ENCODE measurements around the gene SLIT1. TPM values are rescaled to one million over a fixed set of nuclear protein-coding genes. Genes with fewer than 3 reads are reported as not detected.

Gene SLIT1
- total RNA-seq, 1 donor from 2014 or later, result 10.6 TPM

DNA sequence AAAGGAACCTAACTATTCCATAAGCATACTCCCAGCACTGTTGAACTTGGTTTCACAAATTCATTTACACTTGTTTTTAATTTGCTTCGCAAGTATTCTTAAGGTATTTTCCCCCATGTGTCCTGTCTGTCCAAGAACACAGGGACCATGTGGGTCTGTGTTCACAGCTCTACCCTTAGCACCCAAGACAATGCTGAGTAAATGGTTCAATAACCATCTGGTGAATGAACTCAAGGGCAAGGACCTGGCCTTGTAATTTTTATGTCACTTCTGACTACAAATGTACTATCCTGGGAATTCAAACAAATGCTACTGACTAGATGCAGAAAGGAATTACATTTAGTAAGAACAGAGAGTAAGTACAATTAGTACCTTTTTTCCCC, 43.0 kb upstream of the SLIT1 start:
- Mint-ChIP-seq H3K4me1 (no peaks in the 10 kb centered on the region), H3K27me3 (ENCODE audit: low read depth) (no peaks in the 10 kb centered on the region), H3K36me3 (ENCODE audit: low read depth) (peaks cover 2% of the 10 kb centered on the region)

DNA sequence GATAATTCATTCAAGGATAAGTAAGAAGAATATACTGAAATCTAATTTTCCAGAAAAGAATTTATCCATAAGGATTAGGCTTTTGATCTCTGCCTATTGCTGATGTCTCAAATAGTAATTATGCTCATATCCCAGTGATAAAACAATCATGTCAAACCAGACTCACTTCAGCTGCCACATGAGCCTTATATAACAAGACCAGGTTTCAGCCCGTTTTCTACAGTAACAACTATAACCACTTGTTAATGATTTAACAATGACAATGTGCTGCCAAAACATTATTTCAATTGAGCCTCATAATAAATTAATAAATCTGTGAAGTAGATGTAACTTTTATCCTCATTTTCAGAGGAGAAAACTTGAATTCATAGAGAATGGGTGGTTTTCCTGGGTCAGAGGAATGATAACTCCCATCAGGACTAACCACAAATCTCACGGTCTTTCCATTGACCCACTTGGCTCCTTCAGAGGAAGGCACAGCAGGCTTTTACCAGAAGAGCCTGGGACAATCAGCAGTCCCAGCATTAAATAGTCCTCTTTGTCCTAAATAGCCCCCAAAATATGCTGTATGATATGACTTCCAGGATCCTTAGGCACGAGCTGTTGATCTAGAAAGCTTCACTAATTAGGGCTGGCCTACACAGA, 42.5 kb upstream of the SLIT1 start:
- no peaks in the 10 kb centered on the region for H3K9me3 Mint-ChIP-seq
- peaks cover 2% of the 10 kb centered on the region for H3K36me3 Mint-ChIP-seq (ENCODE audit: low read depth)
- H3K27me3 Mint-ChIP-seq (ENCODE audit: low read depth), result no peaks in the 10 kb centered on the region
- DNase-seq (ENCODE audit: low read depth, low spot score), result no peak
- no peaks in the 10 kb centered on the region for H3K4me1 Mint-ChIP-seq
- TF ChIP-seq, protein P1, sequence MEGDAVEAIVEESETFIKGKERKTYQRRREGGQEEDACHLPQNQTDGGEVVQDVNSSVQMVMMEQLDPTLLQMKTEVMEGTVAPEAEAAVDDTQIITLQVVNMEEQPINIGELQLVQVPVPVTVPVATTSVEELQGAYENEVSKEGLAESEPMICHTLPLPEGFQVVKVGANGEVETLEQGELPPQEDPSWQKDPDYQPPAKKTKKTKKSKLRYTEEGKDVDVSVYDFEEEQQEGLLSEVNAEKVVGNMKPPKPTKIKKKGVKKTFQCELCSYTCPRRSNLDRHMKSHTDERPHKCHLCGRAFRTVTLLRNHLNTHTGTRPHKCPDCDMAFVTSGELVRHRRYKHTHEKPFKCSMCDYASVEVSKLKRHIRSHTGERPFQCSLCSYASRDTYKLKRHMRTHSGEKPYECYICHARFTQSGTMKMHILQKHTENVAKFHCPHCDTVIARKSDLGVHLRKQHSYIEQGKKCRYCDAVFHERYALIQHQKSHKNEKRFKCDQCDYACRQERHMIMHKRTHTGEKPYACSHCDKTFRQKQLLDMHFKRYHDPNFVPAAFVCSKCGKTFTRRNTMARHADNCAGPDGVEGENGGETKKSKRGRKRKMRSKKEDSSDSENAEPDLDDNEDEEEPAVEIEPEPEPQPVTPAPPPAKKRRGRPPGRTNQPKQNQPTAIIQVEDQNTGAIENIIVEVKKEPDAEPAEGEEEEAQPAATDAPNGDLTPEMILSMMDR (conservative IDR thresholded peaks at IDR 0.05), result no peak
- no peak overlapping the region for H3K27ac Mint-ChIP-seq (ENCODE audit: unreplicated experiment)
- H3K4me3 Mint-ChIP-seq, result no peak overlapping the region

More for the DNA sequence above, 43.0 kb upstream of the SLIT1 start:
- H3K9me3 Mint-ChIP-seq, result no peaks in the 10 kb centered on the region
- TF ChIP-seq, protein P1 (conservative IDR thresholded peaks at IDR 0.05), result no peak
- no peak overlapping the region for H3K4me3 Mint-ChIP-seq
- no peak overlapping the region for H3K27ac Mint-ChIP-seq (ENCODE audit: unreplicated experiment)
- no peak for DNase-seq (ENCODE audit: low read depth, low spot score)

DNA sequence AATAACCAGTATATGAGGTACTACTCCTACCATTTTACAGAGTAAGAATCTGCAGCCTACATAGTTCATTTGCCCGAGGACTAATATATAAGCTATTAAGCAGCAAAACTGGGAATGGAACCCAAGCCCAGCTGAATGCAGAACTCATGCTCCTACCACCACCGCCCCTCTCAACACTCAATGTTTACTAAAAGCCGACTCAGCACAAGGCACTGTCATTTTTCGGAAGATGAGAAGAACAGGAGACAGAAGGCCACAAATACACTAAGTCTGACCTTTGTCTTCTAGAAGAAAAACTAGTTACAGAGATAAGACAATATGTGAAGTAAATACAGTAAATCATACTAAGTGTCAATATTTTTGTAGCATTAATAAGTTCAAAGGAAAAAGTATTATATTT, 40.6 kb upstream of the SLIT1 start:
- no peaks in the 10 kb centered on the region for H3K9me3 Mint-ChIP-seq
- peaks cover 7% of the 10 kb centered on the region for H3K4me1 Mint-ChIP-seq
- no peak overlapping the region for H3K4me3 Mint-ChIP-seq
- DNase-seq (ENCODE audit: low read depth, low spot score), result no peak
- H3K27ac Mint-ChIP-seq (ENCODE audit: unreplicated experiment), result no peak overlapping the region
- peaks cover 1% of the 10 kb centered on the region for H3K36me3 Mint-ChIP-seq (ENCODE audit: low read depth)
- TF ChIP-seq, protein P1 (conservative IDR thresholded peaks at IDR 0.05), result no peak
- no peaks in the 10 kb centered on the region for H3K27me3 Mint-ChIP-seq (ENCODE audit: low read depth)

DNA sequence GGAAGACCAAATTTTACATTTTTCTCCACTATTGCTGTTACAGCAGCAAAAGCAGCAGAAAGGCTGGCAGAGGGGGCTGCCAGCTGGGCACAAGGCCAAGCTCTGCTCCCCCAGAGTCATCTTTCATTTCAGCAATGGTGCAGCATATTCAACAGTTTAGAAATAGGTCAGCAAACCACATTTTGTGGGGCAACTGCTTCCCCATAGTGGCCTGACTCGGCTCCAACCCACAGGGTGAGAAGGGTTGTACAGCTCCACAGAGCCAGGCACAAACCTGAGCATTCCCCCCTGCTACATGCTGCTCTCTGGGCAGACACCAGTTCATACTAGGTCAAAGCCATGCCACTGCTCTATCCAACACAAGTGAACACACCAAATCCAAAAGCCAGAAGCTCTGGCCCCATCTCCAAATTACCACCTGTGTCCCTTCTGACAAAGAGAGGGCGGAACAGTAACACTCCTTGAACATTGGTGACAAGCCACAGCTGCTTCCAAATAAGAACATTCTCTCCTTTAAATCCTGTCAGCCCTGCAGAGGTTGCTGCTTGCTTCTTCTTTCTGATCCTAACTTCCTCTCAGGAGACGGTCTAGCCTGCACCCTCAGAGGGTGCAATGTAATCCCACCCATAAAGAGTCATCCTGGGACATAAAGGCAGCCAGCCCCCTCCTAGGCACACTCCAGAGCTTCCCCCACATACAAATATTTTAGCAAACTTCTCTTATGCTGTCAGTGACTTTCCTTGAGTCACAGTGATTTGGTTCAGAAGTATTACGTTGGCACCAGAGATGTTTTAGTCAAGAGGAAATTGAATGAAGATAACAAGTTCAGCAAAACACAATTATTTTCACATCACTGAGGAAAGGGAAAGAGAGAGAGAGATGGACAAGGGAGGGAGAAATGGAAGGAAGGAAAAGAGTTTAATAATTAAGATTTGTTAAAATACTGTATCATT, 39.0 kb upstream of the SLIT1 start:
- Mint-ChIP-seq H3K27ac (ENCODE audit: unreplicated experiment) (no peak overlapping the region), H3K36me3 (ENCODE audit: low read depth) (no peaks in the 10 kb centered on the region), H3K4me3 (no peak overlapping the region), H3K4me1 (peaks cover 7% of the 10 kb centered on the region), H3K27me3 (ENCODE audit: low read depth) (no peaks in the 10 kb centered on the region), H3K9me3 (no peaks in the 10 kb centered on the region)
- DNase-seq (ENCODE audit: low read depth, low spot score), result no peak
- TF ChIP-seq, protein P1 (conservative IDR thresholded peaks at IDR 0.05), result no peak

DNA sequence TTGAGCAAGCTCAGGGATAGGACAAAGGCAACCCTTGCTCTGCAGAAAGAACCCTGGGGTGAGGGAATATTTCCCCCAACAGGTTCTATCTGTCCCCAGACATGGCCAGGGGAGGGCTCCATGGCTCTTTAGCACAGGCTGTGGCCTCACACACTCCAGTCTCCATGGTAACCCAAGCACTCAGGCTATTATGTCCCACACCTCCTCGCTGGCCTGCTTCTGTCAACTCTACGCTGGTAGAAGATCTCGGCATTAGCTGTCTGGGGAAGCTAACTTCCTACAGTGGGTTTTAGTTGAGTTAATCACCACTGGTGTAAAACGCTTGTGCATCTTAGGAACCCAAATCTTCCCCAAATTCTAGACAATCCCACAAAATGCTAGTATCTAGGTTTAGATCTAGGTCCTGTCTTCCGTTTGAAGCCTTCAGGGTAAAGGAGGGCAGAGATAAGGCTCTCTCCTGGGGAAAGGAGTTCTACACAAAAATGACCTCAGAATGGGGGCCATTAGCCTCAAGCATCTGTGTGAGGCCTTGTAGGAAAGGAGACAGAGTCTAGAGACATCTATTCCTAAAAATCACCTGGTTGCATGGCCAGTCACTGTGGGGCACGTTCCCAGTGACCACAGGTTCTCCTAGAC, 36.7 kb upstream of the SLIT1 start:
- Mint-ChIP-seq H3K27me3 (ENCODE audit: low read depth) (no peaks in the 10 kb centered on the region), H3K4me1 (peaks cover 7% of the 10 kb centered on the region), H3K36me3 (ENCODE audit: low read depth) (no peaks in the 10 kb centered on the region), H3K4me3 (no peak overlapping the region), H3K9me3 (no peaks in the 10 kb centered on the region), H3K27ac (ENCODE audit: unreplicated experiment) (peak overlapping the region; percentile 60)
- TF ChIP-seq, protein P1 (conservative IDR thresholded peaks at IDR 0.05), result no peak
- peak; percentile 30 for DNase-seq (ENCODE audit: low read depth, low spot score)

Measured in neural crest cell (in vitro differentiated cells).